Measurements from ENCODE around the gene SELE.

SELE gene, protein sequence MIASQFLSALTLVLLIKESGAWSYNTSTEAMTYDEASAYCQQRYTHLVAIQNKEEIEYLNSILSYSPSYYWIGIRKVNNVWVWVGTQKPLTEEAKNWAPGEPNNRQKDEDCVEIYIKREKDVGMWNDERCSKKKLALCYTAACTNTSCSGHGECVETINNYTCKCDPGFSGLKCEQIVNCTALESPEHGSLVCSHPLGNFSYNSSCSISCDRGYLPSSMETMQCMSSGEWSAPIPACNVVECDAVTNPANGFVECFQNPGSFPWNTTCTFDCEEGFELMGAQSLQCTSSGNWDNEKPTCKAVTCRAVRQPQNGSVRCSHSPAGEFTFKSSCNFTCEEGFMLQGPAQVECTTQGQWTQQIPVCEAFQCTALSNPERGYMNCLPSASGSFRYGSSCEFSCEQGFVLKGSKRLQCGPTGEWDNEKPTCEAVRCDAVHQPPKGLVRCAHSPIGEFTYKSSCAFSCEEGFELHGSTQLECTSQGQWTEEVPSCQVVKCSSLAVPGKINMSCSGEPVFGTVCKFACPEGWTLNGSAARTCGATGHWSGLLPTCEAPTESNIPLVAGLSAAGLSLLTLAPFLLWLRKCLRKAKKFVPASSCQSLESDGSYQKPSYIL

GRCh38 chr1:169733924-169734323, at the start of gene SELE:
SELE (minus strand) TSS chr1:169734079; CDS start chr1:169733612, 467 bp downstream.
- DNase-seq, result no peak

- no peak for DNase-seq
These were observed 48.7 kb upstream of the SELE start for GRCh38 chr1:169782596-169782995.

GRCh38 chr1:169779970-169780369, 46.1 kb upstream of the SELE start:
- no peak for DNase-seq

DNA sequence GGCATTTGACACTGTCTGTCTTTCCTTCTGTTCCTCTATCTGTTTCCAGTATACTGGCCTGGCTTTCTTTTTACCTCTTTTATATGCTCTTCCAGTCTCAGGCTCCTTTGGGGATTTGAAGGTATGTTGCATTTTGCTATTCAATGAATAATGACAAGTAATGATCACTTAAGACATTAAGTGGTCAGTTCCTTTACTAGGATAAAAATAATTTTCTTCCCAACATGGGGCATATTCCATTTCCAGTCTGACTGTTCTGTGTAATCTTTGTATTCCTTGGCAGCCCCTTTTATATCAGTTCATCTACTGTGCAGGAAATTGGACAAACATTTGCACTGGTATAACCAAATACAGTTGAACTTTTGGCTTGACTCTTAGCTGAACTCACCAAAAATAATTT, 45.3 kb upstream of the SELE start:
- no peak for DNase-seq

DNA sequence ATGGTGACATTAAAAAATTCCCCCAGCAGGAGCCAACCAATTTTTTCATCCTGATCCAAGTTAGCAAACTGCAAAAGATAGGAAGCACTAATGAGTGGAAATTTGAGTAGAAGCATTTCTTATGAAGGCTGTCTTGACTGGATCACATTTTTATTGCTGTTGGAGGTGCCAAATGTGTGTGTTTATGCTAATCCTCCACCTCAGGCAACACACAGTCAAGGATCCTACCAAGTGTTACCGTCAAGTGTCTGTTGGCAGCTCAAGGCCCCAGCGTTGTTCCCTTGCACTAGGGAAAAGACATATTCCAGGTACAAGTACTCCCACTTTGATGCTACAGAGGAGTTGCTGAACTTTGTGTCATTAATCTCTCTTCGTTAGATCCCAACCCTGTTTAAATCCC, 42.6 kb upstream of the SELE start:
- DNase-seq, result no peak

- DNase-seq, result no peak
These were observed 34.3 kb upstream of the SELE start for GRCh38 chr1:169768161-169768560.

- DNase-seq, result no peak
These were observed 31.9 kb upstream of the SELE start for GRCh38 chr1:169765580-169766331.

DNA sequence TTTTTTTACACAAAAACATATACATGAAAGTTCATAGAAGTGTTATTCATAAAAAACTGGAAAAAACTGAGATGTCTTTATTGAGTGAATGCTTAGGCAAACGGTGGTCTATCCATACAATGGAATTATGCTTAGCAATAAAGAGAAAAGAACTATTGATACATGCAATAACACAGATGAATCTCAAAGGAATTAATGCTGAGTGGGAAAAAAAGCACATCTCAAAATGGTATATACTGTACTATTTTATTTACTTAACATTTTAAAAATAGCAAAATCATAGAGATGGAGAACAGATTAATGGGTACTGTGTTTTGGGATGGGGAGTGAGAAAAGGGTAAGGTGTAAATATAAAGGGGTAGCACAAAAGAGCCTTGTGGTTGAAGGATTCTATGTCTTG, 31.0 kb upstream of the SELE start:
- DNase-seq, result no peak

- no peak for DNase-seq
These were observed 28.8 kb upstream of the SELE start for GRCh38 chr1:169762699-169763098.

DNA sequence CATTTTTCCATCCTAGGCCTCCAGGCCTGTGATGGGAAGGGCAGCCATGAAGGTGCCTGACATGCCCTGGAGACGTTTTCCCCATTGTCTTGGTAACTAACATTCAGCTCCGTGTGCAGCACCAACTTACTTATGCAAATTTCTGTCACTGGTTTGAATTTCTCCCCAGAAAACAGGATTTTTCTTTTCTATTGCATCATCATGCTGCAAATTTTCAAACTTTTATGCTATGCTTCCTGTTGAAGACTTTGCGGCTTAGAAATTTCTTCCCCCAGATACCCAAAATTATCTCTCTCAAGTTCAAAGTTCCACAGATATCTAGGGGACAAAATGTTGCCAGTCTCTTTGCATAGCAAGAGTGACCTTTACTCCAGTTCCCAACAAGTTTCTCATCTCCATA, 25.2 kb upstream of the SELE start:
- no peak for DNase-seq

DNA sequence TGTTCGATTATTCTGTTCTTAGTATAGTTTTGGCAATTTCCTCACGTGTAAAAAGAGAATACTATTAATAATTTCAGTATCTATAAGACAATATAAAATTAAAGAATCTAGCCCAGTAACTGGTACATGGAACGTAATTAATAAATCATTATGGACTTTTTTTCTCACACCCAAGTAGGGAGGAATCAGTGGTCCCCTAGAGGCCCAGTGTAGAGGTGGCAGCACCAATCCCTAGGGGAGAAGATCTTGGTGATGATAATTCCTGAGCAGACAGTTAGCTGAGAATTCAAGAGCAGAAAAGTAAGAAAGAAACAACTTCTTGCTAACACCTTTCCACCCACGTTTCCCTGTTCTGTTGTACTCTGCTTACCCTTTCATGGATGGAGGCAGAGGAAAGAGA, 19.7 kb upstream of the SELE start:
- DNase-seq, result no peak

GRCh38 chr1:169750041-169750440, 16.2 kb upstream of the SELE start:
- no peak for DNase-seq

- DNase-seq, result no peak
These were observed 12.7 kb upstream of the SELE start for GRCh38 chr1:169746550-169746949.

- no peak for DNase-seq
These were observed 11.4 kb upstream of the SELE start for GRCh38 chr1:169745015-169745861.

DNA sequence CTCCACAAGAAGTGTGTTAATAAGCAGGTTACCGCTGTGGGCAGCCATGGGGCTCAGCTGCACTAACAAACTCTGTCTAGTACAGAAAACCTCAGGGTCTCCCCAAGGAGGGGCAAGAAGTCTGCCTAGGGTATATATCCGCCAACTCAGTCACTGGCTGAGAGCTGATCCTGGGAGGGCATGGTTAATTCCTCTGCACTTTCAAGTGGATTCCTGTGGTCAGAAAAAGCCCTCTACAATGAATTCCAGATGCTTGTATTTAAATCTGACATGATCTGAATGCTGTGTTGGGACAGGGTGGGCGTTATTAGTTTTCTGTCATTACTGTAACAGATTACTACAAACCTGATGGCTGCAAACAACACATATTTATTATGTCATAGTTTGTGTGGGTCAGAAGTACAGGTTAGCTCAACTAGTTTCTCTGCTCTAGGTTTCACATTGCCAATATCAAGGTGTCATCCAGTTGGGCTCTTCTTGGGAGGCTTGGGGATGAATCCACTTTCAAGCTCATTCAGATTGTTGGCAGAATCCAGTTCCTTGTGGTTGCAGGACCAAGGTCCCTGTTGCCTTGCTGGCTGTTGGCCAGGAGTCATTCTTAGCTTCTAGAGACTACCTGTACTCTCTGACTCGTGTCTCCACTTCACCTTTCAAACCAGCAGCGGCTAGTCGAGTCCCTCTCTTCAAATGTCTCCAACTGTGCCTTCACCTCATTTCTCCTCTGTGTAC, 8.0 kb upstream of the SELE start:
- DNase-seq, result no peak

DNA sequence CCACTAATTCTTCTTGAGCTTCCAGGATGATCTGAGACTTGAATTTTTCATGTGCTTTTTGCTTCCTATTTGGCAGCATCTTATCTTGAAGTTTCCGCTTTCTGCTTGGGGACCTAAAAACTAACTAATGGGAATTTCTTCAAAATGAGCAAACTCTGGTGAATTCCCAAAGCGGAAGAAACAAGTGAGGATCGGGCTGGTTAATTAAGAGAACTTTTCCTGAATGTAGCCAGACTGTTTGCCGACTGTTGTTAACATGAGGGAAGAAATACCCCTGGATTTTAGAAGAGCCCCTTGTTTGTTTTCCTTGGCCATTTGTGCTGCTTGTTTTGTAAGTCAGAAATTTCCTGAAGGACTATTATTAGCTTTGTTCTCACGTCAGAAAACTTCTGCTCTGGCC, 6.1 kb upstream of the SELE start:
- no peak for DNase-seq

GRCh38 chr1:169731446-169731845, 2.4 kb downstream of the SELE start:
- DNase-seq, result no peak

- no peak for DNase-seq
These were observed 3.9 kb downstream of the SELE start for GRCh38 chr1:169729991-169730390.

GRCh38 chr1:169727307-169727706, 6.6 kb downstream of the SELE start:
- DNase-seq, result no peak

DNA sequence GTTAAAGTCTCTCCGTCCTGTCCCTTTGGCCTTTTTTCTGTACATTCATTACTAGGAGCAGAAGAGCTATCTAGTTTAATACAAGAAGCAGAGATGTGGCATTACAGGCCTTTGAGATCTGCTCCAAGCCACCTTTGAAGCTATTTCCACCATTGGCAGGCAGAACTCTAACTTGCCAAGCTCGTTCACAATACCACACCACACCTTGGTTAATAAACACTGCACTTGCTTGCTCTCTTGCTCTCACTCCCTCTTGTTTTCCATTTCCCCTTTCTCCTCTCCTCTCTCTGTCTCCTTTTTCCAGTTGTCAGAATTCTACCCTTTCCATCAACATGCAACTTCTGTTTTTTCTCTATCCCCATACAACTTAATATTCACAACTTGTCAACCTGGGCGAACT, 7.0 kb downstream of the SELE start:
- DNase-seq, result no peak

GRCh38 chr1:169725930-169726329, 7.9 kb downstream of the SELE start:
- no peak for DNase-seq

GRCh38 chr1:169724168-169724567, 9.7 kb downstream of the SELE start:
- no peak for DNase-seq
